Natural killer cell (primary cell): ENCODE measurements around the gene KCNJ10. TPM values are rescaled to one million over a fixed set of nuclear protein-coding genes. Genes with fewer than 3 reads are reported as not detected.

Source experiments
- ATAC-seq, 3 donors: fragments of 150-1000 bp in 2 of 3; fragments of 200-7000 bp in 1 of 3; cut with Tn5 transposase; 1 replicate in 1 of 3; 2 replicates in 2 of 3; pipeline ENCODE4 v1.10.0; 2021; ENCODE audit warnings: mild to moderate bottlenecking in 2 of 3, moderate library complexity in 2 of 3
- DNase-seq, 2 donors: peaks; one replicate each; pipeline versions ENCODE4 v3.0.0 to v3.0.0-alpha.2; 2013 to 2021; ENCODE audit warnings: mixed read lengths in 1 of 2
- H3K27ac ChIP-seq: one replicate; pipeline ENCODE4 v1.5.1; 2013; ENCODE audit warnings: mild to moderate bottlenecking, low read length
- H3K27me3 ChIP-seq: one replicate; pipeline ENCODE4 v1.6.1; 2013; ENCODE audit warnings: low read length; ENCODE audit not compliant: control insufficient read depth, insufficient read depth
- H3K36me3 ChIP-seq: one replicate; pipeline ENCODE4 v1.6.1; 2013; ENCODE audit warnings: low read length; ENCODE audit not compliant: control insufficient read depth, insufficient read depth
- H3K4me1 ChIP-seq: one replicate; pipeline ENCODE4 v1.6.1; 2013; ENCODE audit warnings: low read length; ENCODE audit not compliant: control insufficient read depth, insufficient read depth
- H3K4me3 ChIP-seq: one replicate; pipeline ENCODE4 v1.5.1; 2013; ENCODE audit warnings: low read length
- H3K9me3 ChIP-seq: one replicate; pipeline ENCODE4 v1.6.1; 2013; ENCODE audit warnings: low read length; ENCODE audit not compliant: control insufficient read depth, insufficient read depth
- H3K27ac Mint-ChIP-seq, 2 donors: one replicate each; pipeline ENCODE4 v1.8.0; 2022; ENCODE audit warnings: mild to moderate bottlenecking in 2 of 2, mixed read lengths in 2 of 2, moderate library complexity in 1 of 2
- H3K27me3 Mint-ChIP-seq, 2 donors: one replicate each; pipeline ENCODE4 v1.8.0; 2022; ENCODE audit warnings: low read depth in 2 of 2, mixed read lengths in 2 of 2
- H3K36me3 Mint-ChIP-seq: one replicate; pipeline ENCODE4 v1.8.0; 2022; ENCODE audit warnings: mixed read lengths
- H3K4me1 Mint-ChIP-seq, 2 donors: one replicate each; pipeline ENCODE4 v1.8.0; 2022; ENCODE audit warnings: mixed read lengths in 2 of 2
- H3K4me3 Mint-ChIP-seq: one replicate; pipeline ENCODE4 v1.8.0; 2022; ENCODE audit warnings: mild to moderate bottlenecking, moderate library complexity, mixed read lengths
- H3K9me3 Mint-ChIP-seq, 2 donors: one replicate each; pipeline ENCODE4 v1.8.0; 2022; ENCODE audit warnings: mixed read lengths in 2 of 2
- CTCF ChIP-seq: fragments of 200-600 bp; IDR thresholded peaks from one replicate; pipeline ENCODE4 v1.8.0; 2022; ENCODE audit warnings: antibody characterized with exemption
- WGBS: methylation state at CpG from one replicate; pipeline ENCODE4 v1.1.7; 2013; ENCODE audit warnings: missing lambda C conversion rate; ENCODE audit not compliant: insufficient coverage; 5-methylcytosine and 5-hydroxymethylcytosine counted together
- intact Hi-C: fragments of 100-400 bp; cut with micrococcal nuclease; formaldehyde crosslinking; loops from one replicate; pipeline ENCODE4 v1.14.2; 2022
- total RNA-seq, 4 donors: library from RNA; stranded (reverse); fragments of 120-200 nt in 1 of 4; gene quantifications; one replicate each; pipeline versions ENCODE4 v1.2.3 to v1.2.4, GENCODE V29; 2013 to 2022

KCNJ10 gene
- total RNA-seq, 3 donors from 2014 or later (not counting 1 experiment from before 2014, with no cell fraction given): not detected

GRCh38 chr1:160025314-160025713 is 44.6 kb downstream of the KCNJ10 start:
- peaks cover 0 to 2% of the 10 kb centered on the region in 2 donors for H3K27me3 Mint-ChIP-seq
- TF ChIP-seq CTCF: no peak
- Histone ChIP-seq H3K27ac (no peak overlapping the region), H3K36me3 (no peaks in the 10 kb centered on the region), H3K27me3 (no peaks in the 10 kb centered on the region), H3K9me3 (no peaks in the 10 kb centered on the region), H3K4me1 (no peaks in the 10 kb centered on the region), H3K4me3 (no peak overlapping the region)
- peaks cover 4 to 8% of the 10 kb centered on the region in 2 donors for H3K4me1 Mint-ChIP-seq
- H3K36me3 Mint-ChIP-seq: no peaks in the 10 kb centered on the region
- H3K9me3 Mint-ChIP-seq: no peaks in the 10 kb centered on the region
- ATAC-seq: no peak
- intact Hi-C loops: no loop called here
- DNase-seq: no peak
- 100% methylated on average over 1 of the region's 1 CpG for WGBS
- no peak overlapping the region for H3K4me3 Mint-ChIP-seq
- no peak overlapping the region for H3K27ac Mint-ChIP-seq

GRCh38 chr1:160024195-160024905 is 45.6 kb downstream of the KCNJ10 start:
- no peaks in the 10 kb centered on the region for H3K9me3 Mint-ChIP-seq
- Histone ChIP-seq H3K27me3 (no peaks in the 10 kb centered on the region), H3K27ac (no peak overlapping the region), H3K4me1 (no peaks in the 10 kb centered on the region), H3K4me3 (no peak overlapping the region), H3K9me3 (no peaks in the 10 kb centered on the region), H3K36me3 (no peaks in the 10 kb centered on the region)
- peaks cover 0 to 2% of the 10 kb centered on the region in 2 donors for H3K27me3 Mint-ChIP-seq
- intact Hi-C loops: no loop called here
- no peak overlapping the region for H3K27ac Mint-ChIP-seq
- TF ChIP-seq CTCF: no peak
- H3K4me1 Mint-ChIP-seq: peaks cover 0 to 5% of the 10 kb centered on the region in 2 donors
- DNase-seq: no peak
- H3K36me3 Mint-ChIP-seq: no peaks in the 10 kb centered on the region
- H3K4me3 Mint-ChIP-seq: no peak overlapping the region
- no peak for ATAC-seq
- WGBS: 88% methylated on average over 2 of the region's 2 CpGs

- Histone ChIP-seq H3K36me3 (no peaks in the 10 kb centered on the region), H3K9me3 (no peaks in the 10 kb centered on the region), H3K27me3 (no peaks in the 10 kb centered on the region), H3K4me3 (no peak overlapping the region), H3K27ac (no peak overlapping the region), H3K4me1 (no peaks in the 10 kb centered on the region)
- intact Hi-C loops: no loop called here
- Mint-ChIP-seq H3K4me1 (peaks cover 0 to 5% of the 10 kb centered on the region in 2 donors), H3K9me3 (no peaks in the 10 kb centered on the region), H3K36me3 (no peaks in the 10 kb centered on the region), H3K4me3 (no peak overlapping the region), H3K27me3 (peaks cover 0 to 7% of the 10 kb centered on the region in 2 donors), H3K27ac (no peak overlapping the region)
- WGBS: 85% methylated on average over 6 of the region's 6 CpGs
- no peak for ATAC-seq
- TF ChIP-seq CTCF: no peak
- no peak for DNase-seq
These were observed 47.3 kb downstream of the KCNJ10 start for GRCh38 chr1:160022330-160023310.
